Measurements from ENCODE around the gene IL12A. TPM values are rescaled to one million over a fixed set of nuclear protein-coding genes. Genes with fewer than 3 reads are reported as not detected.

IL12A gene
- total and polyA plus RNA-seq, 2 of the 8 experiments (the other 6 are each of a cell fraction or from before 2014, with no cell fraction given): 0.41 to 0.92 TPM

GRCh38 chr3:159977295-159977694 is 11.3 kb upstream of the IL12A start (continued):
- TF ChIP-seq, protein P1, sequence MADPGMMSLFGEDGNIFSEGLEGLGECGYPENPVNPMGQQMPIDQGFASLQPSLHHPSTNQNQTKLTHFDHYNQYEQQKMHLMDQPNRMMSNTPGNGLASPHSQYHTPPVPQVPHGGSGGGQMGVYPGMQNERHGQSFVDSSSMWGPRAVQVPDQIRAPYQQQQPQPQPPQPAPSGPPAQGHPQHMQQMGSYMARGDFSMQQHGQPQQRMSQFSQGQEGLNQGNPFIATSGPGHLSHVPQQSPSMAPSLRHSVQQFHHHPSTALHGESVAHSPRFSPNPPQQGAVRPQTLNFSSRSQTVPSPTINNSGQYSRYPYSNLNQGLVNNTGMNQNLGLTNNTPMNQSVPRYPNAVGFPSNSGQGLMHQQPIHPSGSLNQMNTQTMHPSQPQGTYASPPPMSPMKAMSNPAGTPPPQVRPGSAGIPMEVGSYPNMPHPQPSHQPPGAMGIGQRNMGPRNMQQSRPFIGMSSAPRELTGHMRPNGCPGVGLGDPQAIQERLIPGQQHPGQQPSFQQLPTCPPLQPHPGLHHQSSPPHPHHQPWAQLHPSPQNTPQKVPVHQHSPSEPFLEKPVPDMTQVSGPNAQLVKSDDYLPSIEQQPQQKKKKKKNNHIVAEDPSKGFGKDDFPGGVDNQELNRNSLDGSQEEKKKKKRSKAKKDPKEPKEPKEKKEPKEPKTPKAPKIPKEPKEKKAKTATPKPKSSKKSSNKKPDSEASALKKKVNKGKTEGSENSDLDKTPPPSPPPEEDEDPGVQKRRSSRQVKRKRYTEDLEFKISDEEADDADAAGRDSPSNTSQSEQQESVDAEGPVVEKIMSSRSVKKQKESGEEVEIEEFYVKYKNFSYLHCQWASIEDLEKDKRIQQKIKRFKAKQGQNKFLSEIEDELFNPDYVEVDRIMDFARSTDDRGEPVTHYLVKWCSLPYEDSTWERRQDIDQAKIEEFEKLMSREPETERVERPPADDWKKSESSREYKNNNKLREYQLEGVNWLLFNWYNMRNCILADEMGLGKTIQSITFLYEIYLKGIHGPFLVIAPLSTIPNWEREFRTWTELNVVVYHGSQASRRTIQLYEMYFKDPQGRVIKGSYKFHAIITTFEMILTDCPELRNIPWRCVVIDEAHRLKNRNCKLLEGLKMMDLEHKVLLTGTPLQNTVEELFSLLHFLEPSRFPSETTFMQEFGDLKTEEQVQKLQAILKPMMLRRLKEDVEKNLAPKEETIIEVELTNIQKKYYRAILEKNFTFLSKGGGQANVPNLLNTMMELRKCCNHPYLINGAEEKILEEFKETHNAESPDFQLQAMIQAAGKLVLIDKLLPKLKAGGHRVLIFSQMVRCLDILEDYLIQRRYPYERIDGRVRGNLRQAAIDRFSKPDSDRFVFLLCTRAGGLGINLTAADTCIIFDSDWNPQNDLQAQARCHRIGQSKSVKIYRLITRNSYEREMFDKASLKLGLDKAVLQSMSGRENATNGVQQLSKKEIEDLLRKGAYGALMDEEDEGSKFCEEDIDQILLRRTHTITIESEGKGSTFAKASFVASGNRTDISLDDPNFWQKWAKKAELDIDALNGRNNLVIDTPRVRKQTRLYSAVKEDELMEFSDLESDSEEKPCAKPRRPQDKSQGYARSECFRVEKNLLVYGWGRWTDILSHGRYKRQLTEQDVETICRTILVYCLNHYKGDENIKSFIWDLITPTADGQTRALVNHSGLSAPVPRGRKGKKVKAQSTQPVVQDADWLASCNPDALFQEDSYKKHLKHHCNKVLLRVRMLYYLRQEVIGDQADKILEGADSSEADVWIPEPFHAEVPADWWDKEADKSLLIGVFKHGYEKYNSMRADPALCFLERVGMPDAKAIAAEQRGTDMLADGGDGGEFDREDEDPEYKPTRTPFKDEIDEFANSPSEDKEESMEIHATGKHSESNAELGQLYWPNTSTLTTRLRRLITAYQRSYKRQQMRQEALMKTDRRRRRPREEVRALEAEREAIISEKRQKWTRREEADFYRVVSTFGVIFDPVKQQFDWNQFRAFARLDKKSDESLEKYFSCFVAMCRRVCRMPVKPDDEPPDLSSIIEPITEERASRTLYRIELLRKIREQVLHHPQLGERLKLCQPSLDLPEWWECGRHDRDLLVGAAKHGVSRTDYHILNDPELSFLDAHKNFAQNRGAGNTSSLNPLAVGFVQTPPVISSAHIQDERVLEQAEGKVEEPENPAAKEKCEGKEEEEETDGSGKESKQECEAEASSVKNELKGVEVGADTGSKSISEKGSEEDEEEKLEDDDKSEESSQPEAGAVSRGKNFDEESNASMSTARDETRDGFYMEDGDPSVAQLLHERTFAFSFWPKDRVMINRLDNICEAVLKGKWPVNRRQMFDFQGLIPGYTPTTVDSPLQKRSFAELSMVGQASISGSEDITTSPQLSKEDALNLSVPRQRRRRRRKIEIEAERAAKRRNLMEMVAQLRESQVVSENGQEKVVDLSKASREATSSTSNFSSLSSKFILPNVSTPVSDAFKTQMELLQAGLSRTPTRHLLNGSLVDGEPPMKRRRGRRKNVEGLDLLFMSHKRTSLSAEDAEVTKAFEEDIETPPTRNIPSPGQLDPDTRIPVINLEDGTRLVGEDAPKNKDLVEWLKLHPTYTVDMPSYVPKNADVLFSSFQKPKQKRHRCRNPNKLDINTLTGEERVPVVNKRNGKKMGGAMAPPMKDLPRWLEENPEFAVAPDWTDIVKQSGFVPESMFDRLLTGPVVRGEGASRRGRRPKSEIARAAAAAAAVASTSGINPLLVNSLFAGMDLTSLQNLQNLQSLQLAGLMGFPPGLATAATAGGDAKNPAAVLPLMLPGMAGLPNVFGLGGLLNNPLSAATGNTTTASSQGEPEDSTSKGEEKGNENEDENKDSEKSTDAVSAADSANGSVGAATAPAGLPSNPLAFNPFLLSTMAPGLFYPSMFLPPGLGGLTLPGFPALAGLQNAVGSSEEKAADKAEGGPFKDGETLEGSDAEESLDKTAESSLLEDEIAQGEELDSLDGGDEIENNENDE (IDR thresholded peaks at IDR 0.05; ENCODE audit: insufficient replicate concordance, low read length): no peak
- TF ChIP-seq CBX5 (IDR thresholded peaks at IDR 0.05; ENCODE audit: low read depth, low read length) (no peak), BRCA1 (IDR thresholded peaks at IDR 0.05; ENCODE audit: low read depth, low read length) (no peak), ATF2 (IDR thresholded peaks at IDR 0.05; ENCODE audit: low read length) (no peak), TCF12 (IDR thresholded peaks at IDR 0.05; ENCODE audit: low read depth, low read length) (no peak), KDM4A (IDR thresholded peaks at IDR 0.05; ENCODE audit: low read depth, low read length, severe bottlenecking) (no peak), SIN3A (conservative IDR thresholded peaks at IDR 0.05 in 1 of 2, IDR thresholded peaks at IDR 0.05 in 1 of 2; ENCODE audit: low read depth in 1 of 2, low read length in 2 of 2) (no peak), KDM5A (IDR thresholded peaks at IDR 0.05; ENCODE audit: low read length) (no peak)
- TF ChIP-seq, protein P2, sequence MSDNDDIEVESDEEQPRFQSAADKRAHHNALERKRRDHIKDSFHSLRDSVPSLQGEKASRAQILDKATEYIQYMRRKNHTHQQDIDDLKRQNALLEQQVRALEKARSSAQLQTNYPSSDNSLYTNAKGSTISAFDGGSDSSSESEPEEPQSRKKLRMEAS (IDR thresholded peaks at IDR 0.05): no peak
